A673 (cell line): Measurements from ENCODE around the gene RAB27A. TPM values are rescaled to one million over a fixed set of nuclear protein-coding genes. Genes with fewer than 3 reads are reported as not detected.

Experiments
- BruUV-seq: library from RNA; stranded (reverse); fragments of 400-500 nt; replicated peaks from 2 replicates; lab custom pipeline; 2021; lab: Mats Ljungman, UMichigan
- CTCF ChIA-PET: fragments of 300-600 bp; sonication (Branson Sonifier 250); formaldehyde crosslinking; loops from one replicate; lab custom pipeline; 2022; ENCODE audit warnings: antibody characterized with exemption; lab: Charles Lee
- POLR2A ChIA-PET: fragments of 300-600 bp; sonication (Branson Sonifier 250); formaldehyde crosslinking; loops from one replicate; lab custom pipeline; 2022; ENCODE audit warnings: antibody characterized with exemption; ENCODE audit not compliant: low non-redundant PET; lab: Charles Lee
- DNase-seq: peaks from one replicate; pipeline ENCODE4 v3.0.0-alpha.2; 2015; ENCODE audit warnings: low spot score
- H3K27ac ChIP-seq: fragments of 200-600 bp; sonication (generic); 2 replicates; pipeline ENCODE4 v1.5.1; 2016; ENCODE audit warnings: mixed run types, low read depth, mild to moderate bottlenecking, mixed read lengths, antibody characterized with exemption, low read length; ENCODE audit not compliant: poor library complexity, severe bottlenecking
- H3K27me3 ChIP-seq: fragments of 200-600 bp; sonication (generic); replicated peaks from 2 replicates; pipeline ENCODE4 v1.6.1; 2017; ENCODE audit warnings: mixed run types, low read depth, mild to moderate bottlenecking, mixed read lengths, antibody characterized with exemption, low read length; ENCODE audit not compliant: insufficient read depth, poor library complexity
- H3K36me3 ChIP-seq: fragments of 200-600 bp; sonication (generic); 2 replicates; pipeline ENCODE4 v1.6.1; 2016; ENCODE audit warnings: mixed run types, mild to moderate bottlenecking, mixed read lengths, antibody characterized with exemption, low read length; ENCODE audit not compliant: insufficient read depth, poor library complexity, severe bottlenecking
- H3K4me1 ChIP-seq: fragments of 200-600 bp; sonication (generic); 2 replicates; pipeline ENCODE4 v1.6.1; 2017; ENCODE audit warnings: mixed run types, mild to moderate bottlenecking, mixed read lengths, antibody characterized with exemption, low read length; ENCODE audit not compliant: insufficient read depth, poor library complexity, severe bottlenecking
- H3K4me3 ChIP-seq: fragments of 200-600 bp; sonication (generic); 2 replicates; pipeline ENCODE4 v1.5.1; 2016; ENCODE audit warnings: low read depth, mixed run types, mild to moderate bottlenecking, mixed read lengths, low read length; ENCODE audit not compliant: poor library complexity, severe bottlenecking
- H3K9me3 ChIP-seq: fragments of 200-600 bp; sonication (generic); 2 replicates; pipeline ENCODE4 v1.6.1; 2016; ENCODE audit warnings: mixed run types, low read depth, mild to moderate bottlenecking, mixed read lengths, antibody characterized with exemption, low read length; ENCODE audit not compliant: poor library complexity, severe bottlenecking
- CTCF ChIP-seq: fragments of 300-800, 200-600 bp; sonication (generic); conservative IDR thresholded peaks from 2 replicates; pipeline ENCODE4 v1.5.1; 2017; ENCODE audit warnings: low read depth, mild to moderate bottlenecking, antibody characterized with exemption, low read length, moderate library complexity, mixed read lengths
- EZH2 ChIP-seq: fragments of 200-600 bp; sonication (generic); IDR thresholded peaks from 2 replicates; pipeline ENCODE4 v1.6.1; 2017; ENCODE audit warnings: borderline replicate concordance, low read depth, mild to moderate bottlenecking, mixed read lengths, antibody characterized with exemption, low read length; ENCODE audit not compliant: poor library complexity, severe bottlenecking
- intact Hi-C: fragments of 100-400 bp; cut with micrococcal nuclease; formaldehyde crosslinking; loops from one replicate; pipeline ENCODE4 v1.10.0; 2022; ENCODE audit not compliant: unreplicated experiment
- total RNA-seq: library from RNA; stranded (reverse); gene quantifications from 2 replicates; pipeline ENCODE4 v1.2.3, GENCODE V29; 2021

RAB27A gene
- total RNA-seq, 1 experiment from 2014 or later = 1.8 TPM

DNA sequence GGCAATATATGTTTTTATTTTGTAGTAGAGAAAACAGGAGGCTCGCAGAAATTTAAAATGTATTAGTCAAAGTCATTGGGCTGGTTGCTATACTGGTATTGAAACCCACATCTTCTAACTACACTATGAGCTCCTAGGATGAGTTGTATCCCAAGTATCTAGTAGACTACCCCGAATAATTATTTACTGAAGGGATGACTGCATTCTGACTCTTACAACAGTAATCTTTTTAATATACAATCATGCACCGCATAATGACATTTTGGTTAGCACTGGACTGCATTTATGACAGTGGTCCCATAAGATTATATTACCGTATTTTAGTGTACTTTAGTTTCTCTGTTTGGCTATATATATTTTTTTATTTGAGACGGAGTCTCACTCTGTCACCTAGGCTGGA lies 44.8 kb upstream of the RAB27A start:
- ChIA-PET POLR2A (no interaction called here), CTCF (no interaction called here)
- Histone ChIP-seq H3K27me3 (no peaks in the 10 kb centered on the region), H3K4me3 (no peak overlapping the region), H3K4me1 (no peaks in the 10 kb centered on the region), H3K9me3 (no peaks in the 10 kb centered on the region), H3K27ac (no peak overlapping the region), H3K36me3 (no peaks in the 10 kb centered on the region)
- no peak for TF ChIP-seq CTCF
- no peak for TF ChIP-seq EZH2
- DNase-seq = no peak
- intact Hi-C loops = loop anchor here (5.0 kb wide), 1 partner anchor 73 kb away; the partner anchor contains the start of genes CCPG1 and PIERCE2
- BruUV-seq = no TSS peak

DNA sequence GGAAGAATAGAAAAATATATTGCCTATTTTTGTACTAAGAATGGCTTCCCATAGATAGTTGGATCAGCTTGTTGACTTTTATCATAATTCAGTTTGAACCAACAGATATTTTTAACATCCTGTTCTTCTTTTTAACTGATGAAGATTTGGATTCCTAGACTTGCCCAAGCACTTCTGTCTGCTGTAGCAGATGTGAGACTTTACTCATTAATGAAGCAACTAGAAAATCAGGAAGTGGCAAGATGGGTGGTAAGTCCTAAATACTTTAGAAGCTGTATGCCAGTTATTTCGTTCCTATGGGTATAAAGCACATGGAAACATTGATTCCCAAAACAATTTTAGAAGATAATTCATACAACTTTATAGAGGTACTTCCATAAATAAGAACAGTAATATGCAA lies 37.8 kb upstream of the RAB27A start:
- Histone ChIP-seq H3K27ac (no peak overlapping the region), H3K4me1 (no peaks in the 10 kb centered on the region), H3K27me3 (no peaks in the 10 kb centered on the region), H3K9me3 (no peaks in the 10 kb centered on the region), H3K36me3 (no peaks in the 10 kb centered on the region), H3K4me3 (no peak overlapping the region)
- ChIA-PET CTCF (no interaction called here), POLR2A (no interaction called here)
- TF ChIP-seq CTCF = no peak
- TF ChIP-seq EZH2 = no peak
- intact Hi-C loops = no loop called here
- DNase-seq = no peak
- no TSS peak for BruUV-seq

GRCh38 chr15:55322467-55322866 lies 32.9 kb upstream of the RAB27A start:
- TF ChIP-seq EZH2 = no peak
- no peak for TF ChIP-seq CTCF

More at GRCh38 chr15:55322467-55322866, 32.9 kb upstream of the RAB27A start:
- Histone ChIP-seq H3K27ac (no peak overlapping the region), H3K4me1 (peaks cover 7% of the 10 kb centered on the region), H3K27me3 (no peaks in the 10 kb centered on the region), H3K4me3 (no peak overlapping the region), H3K9me3 (no peaks in the 10 kb centered on the region), H3K36me3 (no peaks in the 10 kb centered on the region)
- intact Hi-C loops = no loop called here
- no TSS peak for BruUV-seq
- no peak for DNase-seq
- POLR2A ChIA-PET = no interaction called here
- CTCF ChIA-PET = no interaction called here
